H1 (cell line): Measurements from ENCODE around the gene BRD8.

Experiments used
- EP300 ChIP-seq, 2 experiments: IDR thresholded peaks; 1 replicate in 1 of 2; 2 replicates in 1 of 2; pipeline ENCODE4 v1.6.1; 2011 to 2012; ENCODE audit warnings: low read depth in 2 of 2, low read length in 2 of 2, mild to moderate bottlenecking in 2 of 2, borderline replicate concordance in 1 of 2, inconsistent platforms in 1 of 2, moderate library complexity in 1 of 2
- EZH2 ChIP-seq: fragments of 200-600 bp; sonication (generic); IDR thresholded peaks from 2 replicates; pipeline ENCODE4 v1.7.1; 2012; ENCODE audit warnings: low read depth, mild to moderate bottlenecking, moderate library complexity, low read length, inconsistent platforms; ENCODE audit not compliant: severe bottlenecking
- POLR2A ChIP-seq, 2 experiments: IDR thresholded peaks; 1 replicate in 1 of 2; 2 replicates in 1 of 2; pipeline ENCODE4 v1.6.1; 2011; ENCODE audit warnings: low read depth in 2 of 2, low read length in 2 of 2, mild to moderate bottlenecking in 2 of 2; ENCODE audit errors: control extremely low read depth in 1 of 2
- POLR2AphosphoS5 ChIP-seq: IDR thresholded peaks from 2 replicates; pipeline ENCODE4 v1.6.1; 2011; ENCODE audit warnings: low read depth, low read length
- RAD21 ChIP-seq, 2 experiments: IDR thresholded peaks in 1 of 2; conservative IDR thresholded peaks in 1 of 2; 2 replicates each; pipeline ENCODE4 v1.6.1; 2011; ENCODE audit warnings: low read depth in 2 of 2, low read length in 2 of 2, improper control_type of control experiment in 1 of 2, inconsistent platforms in 1 of 2, mild to moderate bottlenecking in 1 of 2, moderate library complexity in 1 of 2
- YY1 ChIP-seq: IDR thresholded peaks from 2 replicates; pipeline ENCODE4 v1.6.1; 2011; ENCODE audit warnings: low read depth, mild to moderate bottlenecking, low read length
- TF ChIP-seq, protein P1 (sequence below), 3 experiments: IDR thresholded peaks; 1 replicate in 2 of 3; 2 replicates in 1 of 3; pipeline versions ENCODE4 v1.5.1 to v1.6.1; 2011; ENCODE audit warnings: low read length in 3 of 3, mild to moderate bottlenecking in 3 of 3, inconsistent platforms in 2 of 3, low read depth in 1 of 3, moderate library complexity in 1 of 3; ENCODE audit not compliant: insufficient read depth in 1 of 3; ENCODE audit errors: control extremely low read depth in 1 of 3
- TF ChIP-seq, protein P2 (sequence below): IDR thresholded peaks from 2 replicates; pipeline ENCODE4 v1.6.1; 2012; ENCODE audit warnings: low read length, inconsistent platforms

DNA sequence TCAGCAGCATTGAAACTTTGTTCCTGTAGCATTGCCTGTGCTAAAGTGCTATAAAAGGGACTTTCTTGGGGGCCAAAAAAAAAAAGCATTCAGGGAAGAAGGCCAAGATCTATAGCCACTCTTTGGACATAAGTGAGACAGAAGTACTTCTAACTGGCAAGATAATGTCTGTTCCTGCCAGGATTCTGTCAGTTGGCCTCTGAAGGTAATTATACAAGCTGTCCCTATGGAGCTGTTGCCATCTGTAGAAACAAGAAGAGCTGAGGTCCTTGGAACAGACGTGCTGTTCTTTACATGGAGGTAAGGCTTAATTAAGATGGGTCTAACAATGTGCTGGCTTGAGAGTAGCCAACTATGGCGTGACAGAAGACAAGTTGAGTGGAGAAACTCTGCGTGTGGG lies 10.2 kb upstream of the BRD8 start:
- TF ChIP-seq RAD21 (IDR thresholded peaks at IDR 0.05 in 1 of 2, conservative IDR thresholded peaks at IDR 0.05 in 1 of 2; ENCODE audit: low read depth in 2 of 2, low read length in 2 of 2) (no peak), POLR2A (IDR thresholded peaks at IDR 0.05; ENCODE audit: control extremely low read depth in 1 of 2, low read depth in 2 of 2, low read length in 2 of 2) (no peak), YY1 (no peak), EP300 (IDR thresholded peaks at IDR 0.05; ENCODE audit: borderline replicate concordance in 1 of 2, low read depth in 2 of 2, low read length in 2 of 2) (no peak), POLR2AphosphoS5 (no peak), EZH2 (no peak)
- TF ChIP-seq, protein P1, sequence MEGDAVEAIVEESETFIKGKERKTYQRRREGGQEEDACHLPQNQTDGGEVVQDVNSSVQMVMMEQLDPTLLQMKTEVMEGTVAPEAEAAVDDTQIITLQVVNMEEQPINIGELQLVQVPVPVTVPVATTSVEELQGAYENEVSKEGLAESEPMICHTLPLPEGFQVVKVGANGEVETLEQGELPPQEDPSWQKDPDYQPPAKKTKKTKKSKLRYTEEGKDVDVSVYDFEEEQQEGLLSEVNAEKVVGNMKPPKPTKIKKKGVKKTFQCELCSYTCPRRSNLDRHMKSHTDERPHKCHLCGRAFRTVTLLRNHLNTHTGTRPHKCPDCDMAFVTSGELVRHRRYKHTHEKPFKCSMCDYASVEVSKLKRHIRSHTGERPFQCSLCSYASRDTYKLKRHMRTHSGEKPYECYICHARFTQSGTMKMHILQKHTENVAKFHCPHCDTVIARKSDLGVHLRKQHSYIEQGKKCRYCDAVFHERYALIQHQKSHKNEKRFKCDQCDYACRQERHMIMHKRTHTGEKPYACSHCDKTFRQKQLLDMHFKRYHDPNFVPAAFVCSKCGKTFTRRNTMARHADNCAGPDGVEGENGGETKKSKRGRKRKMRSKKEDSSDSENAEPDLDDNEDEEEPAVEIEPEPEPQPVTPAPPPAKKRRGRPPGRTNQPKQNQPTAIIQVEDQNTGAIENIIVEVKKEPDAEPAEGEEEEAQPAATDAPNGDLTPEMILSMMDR (IDR thresholded peaks at IDR 0.05; ENCODE audit: control extremely low read depth in 1 of 3, insufficient read depth in 1 of 3, low read depth in 1 of 3, low read length in 3 of 3) = no peak
- TF ChIP-seq, protein P2, sequence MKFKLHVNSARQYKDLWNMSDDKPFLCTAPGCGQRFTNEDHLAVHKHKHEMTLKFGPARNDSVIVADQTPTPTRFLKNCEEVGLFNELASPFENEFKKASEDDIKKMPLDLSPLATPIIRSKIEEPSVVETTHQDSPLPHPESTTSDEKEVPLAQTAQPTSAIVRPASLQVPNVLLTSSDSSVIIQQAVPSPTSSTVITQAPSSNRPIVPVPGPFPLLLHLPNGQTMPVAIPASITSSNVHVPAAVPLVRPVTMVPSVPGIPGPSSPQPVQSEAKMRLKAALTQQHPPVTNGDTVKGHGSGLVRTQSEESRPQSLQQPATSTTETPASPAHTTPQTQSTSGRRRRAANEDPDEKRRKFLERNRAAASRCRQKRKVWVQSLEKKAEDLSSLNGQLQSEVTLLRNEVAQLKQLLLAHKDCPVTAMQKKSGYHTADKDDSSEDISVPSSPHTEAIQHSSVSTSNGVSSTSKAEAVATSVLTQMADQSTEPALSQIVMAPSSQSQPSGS = no peak
